A673 (cell line): Measurements from ENCODE around the gene LAMA4. TPM values are rescaled to one million over a fixed set of nuclear protein-coding genes. Genes with fewer than 3 reads are reported as not detected.

Experiments used
- BruUV-seq: library from RNA; stranded (reverse); fragments of 400-500 nt; replicated peaks from 2 replicates; lab custom pipeline; 2021; lab: Mats Ljungman, UMichigan
- CTCF ChIA-PET: fragments of 300-600 bp; sonication (Branson Sonifier 250); formaldehyde crosslinking; loops from one replicate; lab custom pipeline; 2022; ENCODE audit warnings: antibody characterized with exemption; lab: Charles Lee
- POLR2A ChIA-PET: fragments of 300-600 bp; sonication (Branson Sonifier 250); formaldehyde crosslinking; loops from one replicate; lab custom pipeline; 2022; ENCODE audit warnings: antibody characterized with exemption; ENCODE audit not compliant: low non-redundant PET; lab: Charles Lee
- DNase-seq: peaks from one replicate; pipeline ENCODE4 v3.0.0-alpha.2; 2015; ENCODE audit warnings: low spot score
- H3K27ac ChIP-seq: fragments of 200-600 bp; sonication (generic); 2 replicates; pipeline ENCODE4 v1.5.1; 2016; ENCODE audit warnings: mixed run types, low read depth, mild to moderate bottlenecking, mixed read lengths, antibody characterized with exemption, low read length; ENCODE audit not compliant: poor library complexity, severe bottlenecking
- H3K27me3 ChIP-seq: fragments of 200-600 bp; sonication (generic); replicated peaks from 2 replicates; pipeline ENCODE4 v1.6.1; 2017; ENCODE audit warnings: mixed run types, low read depth, mild to moderate bottlenecking, mixed read lengths, antibody characterized with exemption, low read length; ENCODE audit not compliant: insufficient read depth, poor library complexity
- H3K36me3 ChIP-seq: fragments of 200-600 bp; sonication (generic); 2 replicates; pipeline ENCODE4 v1.6.1; 2016; ENCODE audit warnings: mixed run types, mild to moderate bottlenecking, mixed read lengths, antibody characterized with exemption, low read length; ENCODE audit not compliant: insufficient read depth, poor library complexity, severe bottlenecking
- H3K4me1 ChIP-seq: fragments of 200-600 bp; sonication (generic); 2 replicates; pipeline ENCODE4 v1.6.1; 2017; ENCODE audit warnings: mixed run types, mild to moderate bottlenecking, mixed read lengths, antibody characterized with exemption, low read length; ENCODE audit not compliant: insufficient read depth, poor library complexity, severe bottlenecking
- H3K4me3 ChIP-seq: fragments of 200-600 bp; sonication (generic); 2 replicates; pipeline ENCODE4 v1.5.1; 2016; ENCODE audit warnings: low read depth, mixed run types, mild to moderate bottlenecking, mixed read lengths, low read length; ENCODE audit not compliant: poor library complexity, severe bottlenecking
- H3K9me3 ChIP-seq: fragments of 200-600 bp; sonication (generic); 2 replicates; pipeline ENCODE4 v1.6.1; 2016; ENCODE audit warnings: mixed run types, low read depth, mild to moderate bottlenecking, mixed read lengths, antibody characterized with exemption, low read length; ENCODE audit not compliant: poor library complexity, severe bottlenecking
- CTCF ChIP-seq: fragments of 300-800, 200-600 bp; sonication (generic); conservative IDR thresholded peaks from 2 replicates; pipeline ENCODE4 v1.5.1; 2017; ENCODE audit warnings: low read depth, mild to moderate bottlenecking, antibody characterized with exemption, low read length, moderate library complexity, mixed read lengths
- EZH2 ChIP-seq: fragments of 200-600 bp; sonication (generic); IDR thresholded peaks from 2 replicates; pipeline ENCODE4 v1.6.1; 2017; ENCODE audit warnings: borderline replicate concordance, low read depth, mild to moderate bottlenecking, mixed read lengths, antibody characterized with exemption, low read length; ENCODE audit not compliant: poor library complexity, severe bottlenecking
- intact Hi-C: fragments of 100-400 bp; cut with micrococcal nuclease; formaldehyde crosslinking; loops from one replicate; pipeline ENCODE4 v1.10.0; 2022; ENCODE audit not compliant: unreplicated experiment
- total RNA-seq: library from RNA; stranded (reverse); gene quantifications from 2 replicates; pipeline ENCODE4 v1.2.3, GENCODE V29; 2021

Gene LAMA4
- total RNA-seq, 1 experiment from 2014 or later: 1.2 TPM

- ChIA-PET POLR2A (no interaction called here), CTCF (no interaction called here)
- H3K27me3 ChIP-seq: no peaks in the 10 kb centered on the region
- H3K36me3 ChIP-seq: no peaks in the 10 kb centered on the region
- H3K4me1 ChIP-seq: peaks cover 13% of the 10 kb centered on the region
- no peaks in the 10 kb centered on the region for H3K9me3 ChIP-seq
- peak; percentile 39 for DNase-seq
- no TSS peak for BruUV-seq
- no peak overlapping the region for H3K4me3 ChIP-seq
- H3K27ac ChIP-seq: no peak overlapping the region
- no peak for TF ChIP-seq EZH2
- TF ChIP-seq CTCF: no peak
- intact Hi-C loops: no loop called here
These were observed 27.0 kb downstream of the LAMA4 start for GRCh38 chr6:112227411-112227810.

- no peak for TF ChIP-seq CTCF
- no peak for TF ChIP-seq EZH2
- Histone ChIP-seq H3K36me3 (no peaks in the 10 kb centered on the region), H3K4me3 (no peak overlapping the region), H3K27ac (no peak overlapping the region), H3K27me3 (no peaks in the 10 kb centered on the region), H3K9me3 (no peaks in the 10 kb centered on the region), H3K4me1 (peaks cover 21% of the 10 kb centered on the region)
- POLR2A ChIA-PET: no interaction called here
- no TSS peak for BruUV-seq
- intact Hi-C loops: no loop called here
- DNase-seq: no peak
- CTCF ChIA-PET: no interaction called here
These were observed 28.7 kb downstream of the LAMA4 start for GRCh38 chr6:112225691-112226090.

GRCh38 chr6:112224088-112224487 lies 30.3 kb downstream of the LAMA4 start:
- H3K27ac ChIP-seq: no peak overlapping the region
- H3K36me3 ChIP-seq: no peaks in the 10 kb centered on the region
- H3K4me3 ChIP-seq: no peak overlapping the region
- ChIA-PET POLR2A (no interaction called here), CTCF (no interaction called here)
- intact Hi-C loops: no loop called here
- H3K27me3 ChIP-seq: no peaks in the 10 kb centered on the region
- no peak for DNase-seq
- H3K9me3 ChIP-seq: no peaks in the 10 kb centered on the region
- TF ChIP-seq CTCF: no peak
- no peak for TF ChIP-seq EZH2
- peaks cover 23% of the 10 kb centered on the region for H3K4me1 ChIP-seq
- no TSS peak for BruUV-seq
